Naive B cell (primary cell): ENCODE results near the gene FOXK1. TPM values are rescaled to one million over a fixed set of nuclear protein-coding genes. Genes with fewer than 3 reads are reported as not detected.

ENCODE experiments used
- ATAC-seq, 2 donors: fragments of 150-1000 bp; cut with Tn5 transposase; 2 replicates each; pipeline ENCODE4 v1.10.0; 2021; ENCODE audit warnings: low read depth in 2 of 2, mild to moderate bottlenecking in 2 of 2, moderate library complexity in 2 of 2
- DNase-seq: peaks from one replicate; pipeline ENCODE4 v3.0.0; 2022
- H3K27ac Mint-ChIP-seq, 6 donors: one replicate each; pipeline ENCODE4 v1.8.0; 2020 to 2022; ENCODE audit warnings: mild to moderate bottlenecking in 6 of 6, mixed read lengths in 6 of 6, moderate library complexity in 5 of 6, inconsistent platforms in 2 of 6
- H3K27me3 Mint-ChIP-seq, 3 donors: one replicate each; pipeline ENCODE4 v1.8.0; 2021 to 2022; ENCODE audit warnings: mixed read lengths in 3 of 3, mild to moderate bottlenecking in 1 of 3
- H3K36me3 Mint-ChIP-seq, 2 donors: one replicate each; pipeline ENCODE4 v1.8.0; 2020 to 2022; ENCODE audit warnings: mixed read lengths in 2 of 2, inconsistent platforms in 1 of 2, mild to moderate bottlenecking in 1 of 2
- H3K4me1 Mint-ChIP-seq, 3 donors: one replicate each; pipeline ENCODE4 v1.8.0; 2020 to 2022; ENCODE audit warnings: mixed read lengths in 3 of 3, inconsistent platforms in 1 of 3, mild to moderate bottlenecking in 1 of 3, moderate library complexity in 1 of 3
- H3K4me3 Mint-ChIP-seq, 8 donors: one replicate each; pipeline ENCODE4 v1.8.0; 2020 to 2022; ENCODE audit warnings: mild to moderate bottlenecking in 8 of 8, mixed read lengths in 8 of 8, moderate library complexity in 8 of 8, inconsistent platforms in 2 of 8
- H3K9me3 Mint-ChIP-seq, 7 donors: one replicate each; pipeline ENCODE4 v1.8.0; 2020 to 2022; ENCODE audit warnings: mixed read lengths in 7 of 7, mild to moderate bottlenecking in 5 of 7, inconsistent platforms in 2 of 7, moderate library complexity in 1 of 7
- polyA plus RNA-seq, 6 donors: library from polyadenylated mRNA; unstranded; fragments of 300-500 nt; fragmentation: Illumina TruSeq; gene quantifications; one replicate each; pipeline ENCODE4 v1.2.3, GENCODE V29; 2021; ENCODE audit warnings: low read depth in 6 of 6

Gene FOXK1
- polyA plus RNA-seq, 6 donors from 2014 or later, result 0.92 to 3.1 (median 1.8) TPM

DNA sequence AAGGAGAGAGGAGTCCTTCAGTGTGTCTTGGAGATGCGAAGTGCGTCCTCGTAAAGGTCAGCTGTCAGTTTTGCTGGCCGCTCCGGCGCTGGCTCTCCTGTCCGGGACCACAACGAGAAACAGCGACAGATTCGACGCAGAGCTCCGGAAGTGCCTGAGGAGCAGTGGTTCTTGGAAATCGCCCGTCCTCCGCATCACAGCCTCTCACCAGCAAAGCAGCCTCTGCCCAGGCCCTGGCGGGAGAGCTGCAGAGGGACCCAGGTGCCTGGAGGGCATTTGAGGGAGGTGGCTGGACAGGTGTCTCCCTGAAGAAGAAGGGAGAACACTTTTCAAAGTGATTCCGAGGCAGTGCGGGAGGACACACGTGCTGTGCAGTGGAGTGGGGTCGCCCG lies 81.7 kb downstream of the FOXK1 start:
- DNase-seq, result no peak
- peaks cover 0 to 5% of the 10 kb centered on the region in 2 donors for H3K36me3 Mint-ChIP-seq
- H3K27ac Mint-ChIP-seq, result peak overlapping the region in 1 of 6 donors; percentile 44
- H3K4me3 Mint-ChIP-seq, result no peak overlapping the region
- H3K9me3 Mint-ChIP-seq, result no peaks in the 10 kb centered on the region
- no peaks in the 10 kb centered on the region for H3K4me1 Mint-ChIP-seq
- no peak for ATAC-seq
- no peaks in the 10 kb centered on the region for H3K27me3 Mint-ChIP-seq

DNA sequence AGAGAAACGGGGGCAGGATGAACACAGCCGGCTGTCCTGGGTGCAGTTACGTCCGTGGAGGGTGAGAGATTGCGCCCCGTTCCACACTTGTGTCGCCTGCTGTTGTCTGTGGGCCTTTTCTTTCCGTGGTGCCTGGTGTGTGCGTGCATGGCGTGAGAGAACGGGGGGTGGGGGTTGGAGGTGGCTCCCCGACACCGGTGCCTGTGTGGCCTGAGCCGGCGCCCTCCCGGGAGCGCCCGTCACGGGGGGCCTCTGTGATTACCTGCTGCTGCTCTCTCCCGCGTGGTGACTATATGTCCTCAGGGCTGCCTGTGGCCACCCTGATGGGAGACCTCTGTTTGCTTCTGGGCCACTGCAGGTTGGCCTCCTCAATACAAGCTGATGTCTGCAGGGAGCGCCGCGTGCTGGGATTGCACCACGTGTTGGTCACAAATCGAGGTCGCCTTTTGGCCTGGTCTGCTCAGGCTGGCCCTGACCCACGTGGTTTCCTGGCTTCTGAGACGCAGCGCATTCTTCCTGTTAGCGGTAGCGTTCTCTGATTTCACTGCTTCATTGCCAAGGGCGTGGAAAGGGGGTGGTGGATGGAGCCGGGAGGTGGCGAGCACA lies 82.4 kb downstream of the FOXK1 start:
- no peak for DNase-seq
- H3K27ac Mint-ChIP-seq, result peak overlapping the region in 1 of 6 donors; percentile 86
- ATAC-seq, result no peak
- H3K4me1 Mint-ChIP-seq, result peaks cover 0 to under 1% (median 0%) of the 10 kb centered on the region in 3 donors
- H3K9me3 Mint-ChIP-seq, result no peaks in the 10 kb centered on the region
- no peak overlapping the region for H3K4me3 Mint-ChIP-seq
- H3K27me3 Mint-ChIP-seq, result no peaks in the 10 kb centered on the region
- H3K36me3 Mint-ChIP-seq, result peaks cover 0 to 5% of the 10 kb centered on the region in 2 donors

DNA sequence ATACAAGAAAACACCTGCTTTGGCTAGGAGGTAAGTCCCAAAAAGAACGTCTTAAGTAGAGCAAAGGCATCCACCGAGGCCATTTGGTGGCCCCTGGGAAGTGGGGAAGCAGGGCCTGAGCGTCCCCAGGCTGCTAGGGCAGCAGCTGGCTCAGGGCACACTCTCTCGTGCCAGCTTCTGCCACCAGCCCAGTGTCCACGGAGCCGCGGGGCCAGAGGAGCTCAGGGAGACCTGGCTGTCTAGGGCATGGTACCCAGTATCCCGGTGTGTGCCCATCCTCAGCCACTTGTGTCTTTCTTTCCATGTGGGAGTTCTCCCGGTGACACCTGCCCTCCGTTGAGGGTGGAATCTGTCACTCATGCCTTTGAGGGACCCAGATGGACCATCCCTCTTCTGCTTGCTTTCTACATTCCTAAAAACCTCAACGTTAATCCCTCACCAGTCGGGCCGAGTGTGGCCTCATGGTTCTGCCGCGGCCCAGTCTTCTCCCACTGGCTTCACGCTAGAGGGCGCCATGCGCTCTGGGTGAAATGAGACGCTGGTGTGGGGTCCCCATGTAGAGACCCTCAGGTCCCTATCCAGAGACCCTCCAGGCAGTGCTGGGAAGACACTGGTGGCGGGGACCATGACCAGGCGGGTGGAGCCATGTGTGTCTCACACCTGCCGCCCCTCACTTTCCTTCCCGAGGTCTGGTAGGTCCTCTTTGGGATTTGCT lies 83.8 kb downstream of the FOXK1 start:
- Mint-ChIP-seq H3K27ac (peak overlapping the region in 1 of 6 donors; percentile 76), H3K36me3 (no peaks in the 10 kb centered on the region), H3K4me1 (peaks cover 0 to 5% (median 4%) of the 10 kb centered on the region in 3 donors), H3K9me3 (no peaks in the 10 kb centered on the region), H3K4me3 (no peak overlapping the region), H3K27me3 (no peaks in the 10 kb centered on the region)
- DNase-seq, result no peak
- ATAC-seq, result no peak

DNA sequence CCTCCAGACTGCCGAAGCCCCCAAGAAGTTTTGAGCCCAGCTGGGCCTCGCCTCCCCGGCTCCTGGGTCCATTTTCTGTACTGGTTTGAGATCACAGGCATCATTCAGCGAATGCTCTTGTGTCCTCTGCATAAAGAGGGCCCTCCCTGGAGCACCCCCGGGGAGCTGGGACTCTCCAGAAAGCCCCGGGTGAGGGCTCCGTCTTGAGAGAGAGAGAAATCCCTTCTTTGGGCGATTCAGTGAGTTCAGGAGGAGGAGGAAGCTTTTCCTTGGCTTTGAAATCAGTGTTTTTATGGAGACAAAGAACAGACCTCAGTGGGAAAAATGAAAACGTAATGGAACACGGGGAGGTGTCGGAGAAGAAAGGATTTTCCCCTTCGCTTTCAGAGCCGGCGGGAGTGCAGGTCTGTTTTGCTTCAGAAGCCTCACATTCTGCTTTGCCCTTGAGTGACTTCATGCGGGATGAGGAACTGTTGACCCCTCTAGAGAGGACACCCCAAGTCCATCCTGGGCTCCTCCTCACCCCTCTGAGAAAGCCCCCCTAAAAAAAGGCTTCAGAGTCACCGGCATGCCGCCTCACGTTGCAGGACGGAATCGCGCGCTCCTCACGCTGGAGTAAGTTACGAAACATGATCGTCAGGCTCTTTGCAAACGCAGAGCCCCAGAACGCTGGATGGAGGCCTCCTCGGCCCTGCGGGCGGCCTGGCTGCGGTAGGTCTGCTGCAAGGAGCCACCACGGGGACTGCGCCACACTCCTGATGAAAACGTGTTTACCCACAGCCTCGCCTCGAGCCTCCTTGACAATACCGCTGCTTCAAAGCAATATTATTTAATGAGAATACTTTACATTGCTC lies 84.8 kb downstream of the FOXK1 start:
- Mint-ChIP-seq H3K36me3 (no peaks in the 10 kb centered on the region), H3K27me3 (no peaks in the 10 kb centered on the region)

DNA sequence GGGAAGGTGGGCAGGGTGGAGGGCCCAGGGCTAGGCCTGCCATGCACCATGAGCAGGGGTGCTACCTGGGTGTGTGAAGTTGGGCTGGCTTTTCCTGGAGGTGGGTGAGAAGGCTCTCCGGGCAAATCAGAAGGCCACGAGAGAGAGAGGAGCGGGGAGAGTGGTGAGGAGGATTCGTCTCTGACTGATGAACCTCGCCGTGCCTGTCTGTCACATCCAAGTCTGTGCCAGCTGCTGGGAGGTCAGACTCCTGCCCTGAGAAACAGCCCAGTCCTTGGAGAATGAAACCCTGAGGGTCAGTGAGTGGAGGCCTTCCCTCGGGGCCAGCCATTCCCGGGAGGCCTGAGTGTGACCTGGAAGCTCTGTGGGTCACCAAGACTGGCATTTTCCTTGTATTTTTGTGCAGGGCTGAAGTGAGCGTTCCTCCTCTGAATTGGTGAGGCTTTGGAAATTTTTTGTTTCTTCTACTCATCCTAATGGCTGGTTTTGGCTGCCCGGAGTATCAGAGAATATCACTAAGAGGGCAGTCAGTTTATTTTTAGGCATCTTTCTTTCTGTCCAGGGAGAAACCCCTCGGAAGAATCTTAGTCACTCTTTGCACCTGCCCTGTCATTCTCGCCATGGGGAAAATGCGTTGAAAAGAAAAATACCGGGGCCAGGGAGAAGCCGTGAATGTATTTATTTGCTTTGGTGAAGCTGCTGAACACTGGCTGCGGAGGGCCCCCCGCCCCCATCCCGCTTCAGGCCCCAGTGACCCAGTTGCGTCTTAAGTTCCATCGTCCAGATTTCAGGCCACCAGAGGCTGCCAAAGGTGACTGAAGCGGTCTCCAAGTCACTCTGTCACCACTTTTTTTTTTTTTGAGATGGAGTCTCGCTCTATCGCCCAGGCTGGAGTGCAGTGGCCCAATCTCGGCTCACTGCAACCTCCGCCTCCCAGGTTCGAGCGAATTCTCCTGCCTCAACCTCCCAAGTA lies 86.8 kb downstream of the FOXK1 start:
- no peak for ATAC-seq
- peak overlapping the region in 4 of 6 donors; percentile 7 to 87 (median 80) for H3K27ac Mint-ChIP-seq

More for the DNA sequence above, 84.8 kb downstream of the FOXK1 start:
- no peak for DNase-seq
- H3K9me3 Mint-ChIP-seq, result no peaks in the 10 kb centered on the region
- ATAC-seq, result no peak
- peak overlapping the region in 3 of 6 donors; percentile 26 to 72 (median 44) for H3K27ac Mint-ChIP-seq
- H3K4me1 Mint-ChIP-seq, result peaks cover 0 to 5% (median 4%) of the 10 kb centered on the region in 3 donors
- H3K4me3 Mint-ChIP-seq, result peak overlapping the region in 1 of 8 donors; percentile 40

DNA sequence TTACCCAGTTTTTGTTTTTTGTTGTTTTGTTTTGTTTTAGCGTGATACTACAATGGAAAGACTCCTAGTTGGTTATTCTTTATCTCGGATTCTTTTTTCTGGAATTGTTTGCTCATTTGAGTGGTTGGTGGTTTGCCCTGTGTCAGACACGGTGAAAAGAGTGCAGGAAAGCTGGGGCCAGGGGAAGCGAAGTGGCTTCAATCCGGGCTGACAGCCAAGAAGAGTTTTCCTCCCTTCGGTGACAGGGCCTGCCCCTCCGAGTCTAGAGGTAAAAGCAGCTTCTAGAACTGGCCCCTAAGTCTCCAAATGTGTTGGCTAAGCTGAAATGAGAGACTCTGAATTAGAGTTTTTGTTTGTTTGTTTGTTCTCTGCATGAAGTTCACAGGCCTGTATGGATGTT lies 87.7 kb downstream of the FOXK1 start:
- Mint-ChIP-seq H3K4me3 (no peak overlapping the region), H3K36me3 (no peaks in the 10 kb centered on the region), H3K27me3 (no peaks in the 10 kb centered on the region), H3K9me3 (no peaks in the 10 kb centered on the region), H3K4me1 (peaks cover 9 to 15% (median 12%) of the 10 kb centered on the region in 3 donors), H3K27ac (peak overlapping the region in 3 of 6 donors; percentile 82 to 86 (median 84))
- no peak for ATAC-seq
- DNase-seq, result no peak

More for the DNA sequence above, 86.8 kb downstream of the FOXK1 start:
- no peaks in the 10 kb centered on the region for H3K27me3 Mint-ChIP-seq
- H3K4me1 Mint-ChIP-seq, result peaks cover under 1 to 7% (median 5%) of the 10 kb centered on the region in 3 donors
- no peaks in the 10 kb centered on the region for H3K9me3 Mint-ChIP-seq
- no peak for DNase-seq
- H3K4me3 Mint-ChIP-seq, result peak overlapping the region in 1 of 8 donors; percentile 59
- H3K36me3 Mint-ChIP-seq, result no peaks in the 10 kb centered on the region

DNA sequence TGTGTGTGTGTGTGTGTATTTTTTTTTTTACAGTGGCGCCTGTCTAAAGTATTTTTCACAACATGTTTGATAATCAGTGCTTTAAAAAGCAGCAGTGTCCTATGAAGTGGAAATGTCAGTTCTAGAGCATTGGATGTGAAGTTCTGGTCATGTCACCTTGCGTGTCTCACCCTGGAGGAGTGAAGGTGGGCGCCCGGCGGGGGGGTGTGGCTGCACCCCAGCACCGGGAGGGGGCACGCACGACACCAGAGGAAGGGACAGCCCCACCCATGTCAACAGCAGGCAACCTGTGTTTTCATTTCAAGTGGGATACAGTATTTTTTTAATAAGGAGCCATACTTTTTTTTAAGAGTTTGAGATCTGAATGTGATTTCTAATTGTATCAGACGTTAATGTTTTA lies 88.8 kb downstream of the FOXK1 start:
- Mint-ChIP-seq H3K27me3 (no peaks in the 10 kb centered on the region), H3K4me1 (peaks cover 19 to 23% (median 21%) of the 10 kb centered on the region in 3 donors), H3K4me3 (no peak overlapping the region), H3K36me3 (peaks cover 0 to 5% of the 10 kb centered on the region in 2 donors), H3K9me3 (no peaks in the 10 kb centered on the region), H3K27ac (peak overlapping the region in 1 of 6 donors; percentile 52)
- DNase-seq, result no peak
- ATAC-seq, result no peak

DNA sequence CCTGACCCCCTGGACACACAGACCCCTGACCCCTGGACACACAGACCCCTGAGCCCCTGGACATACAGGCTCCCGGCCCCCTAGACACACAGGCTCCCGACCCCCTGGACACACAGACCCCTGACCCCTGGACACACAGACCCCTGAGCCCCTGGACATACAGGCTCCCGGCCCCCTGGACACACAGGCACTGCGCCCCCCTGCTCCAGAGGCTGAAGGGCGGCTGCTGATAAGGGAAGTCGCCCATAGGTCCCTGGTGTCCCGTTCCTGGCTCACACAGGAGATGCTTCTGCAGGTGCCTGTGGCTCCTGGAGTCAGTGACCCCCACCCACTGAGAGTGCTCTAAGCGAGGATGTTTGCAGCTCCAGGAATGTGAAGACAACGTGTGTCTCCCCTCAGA lies 89.6 kb downstream of the FOXK1 start:
- peaks cover 24 to 30% (median 27%) of the 10 kb centered on the region in 3 donors for H3K4me1 Mint-ChIP-seq
- no peak overlapping the region for H3K4me3 Mint-ChIP-seq
- no peak overlapping the region for H3K27ac Mint-ChIP-seq
- H3K9me3 Mint-ChIP-seq, result no peaks in the 10 kb centered on the region
- no peaks in the 10 kb centered on the region for H3K27me3 Mint-ChIP-seq
- DNase-seq, result no peak
- peaks cover 0 to 5% of the 10 kb centered on the region in 2 donors for H3K36me3 Mint-ChIP-seq
- no peak for ATAC-seq

DNA sequence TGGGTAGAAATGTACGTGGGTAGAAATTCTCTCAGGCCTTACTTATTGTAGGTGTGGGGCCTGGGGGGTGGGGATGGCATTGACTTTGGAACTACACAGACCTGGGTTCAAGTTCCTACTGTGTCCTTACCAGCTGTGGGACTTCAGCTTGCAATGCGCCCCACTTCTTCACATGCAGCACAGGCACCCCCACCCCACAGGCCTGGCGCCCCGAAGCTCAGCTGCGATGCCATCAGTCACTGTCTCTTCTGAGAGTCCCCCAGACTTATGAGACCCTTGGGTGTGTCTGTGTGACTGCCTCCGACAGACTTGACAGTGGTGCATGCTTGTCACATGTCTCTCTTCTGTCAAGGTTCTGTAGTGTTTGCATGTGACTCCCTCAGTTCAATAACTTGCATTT lies 90.2 kb downstream of the FOXK1 start:
- Mint-ChIP-seq H3K4me3 (peak overlapping the region in 1 of 8 donors; percentile 27), H3K9me3 (no peaks in the 10 kb centered on the region), H3K36me3 (peaks cover 0 to 5% of the 10 kb centered on the region in 2 donors), H3K27me3 (no peaks in the 10 kb centered on the region), H3K4me1 (peaks cover 29 to 34% (median 30%) of the 10 kb centered on the region in 3 donors), H3K27ac (no peak overlapping the region)
- ATAC-seq, result no peak
- DNase-seq, result no peak

DNA sequence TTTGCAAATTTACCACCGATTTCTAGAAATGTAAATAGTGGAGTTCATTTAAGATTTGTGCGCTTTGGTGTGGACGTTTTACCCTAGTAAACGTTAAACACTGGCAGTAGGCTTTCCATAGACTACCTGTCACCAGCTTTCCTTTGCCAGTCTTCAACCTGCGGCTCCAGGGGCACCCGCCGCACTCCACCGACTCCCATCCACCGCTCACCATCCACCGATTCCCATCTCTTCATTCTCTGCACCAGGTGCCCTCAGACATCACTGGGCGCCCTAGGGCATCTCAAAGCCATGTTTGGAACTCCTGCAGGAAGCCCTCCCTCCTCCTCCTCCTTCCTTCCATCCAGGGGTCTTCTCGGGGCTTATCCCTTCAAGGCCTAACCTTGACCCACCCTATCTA lies 91.9 kb downstream of the FOXK1 start:
- Mint-ChIP-seq H3K27me3 (no peaks in the 10 kb centered on the region), H3K27ac (peak overlapping the region; percentile 98 to 100 (median 100)), H3K9me3 (no peaks in the 10 kb centered on the region), H3K36me3 (peaks cover 0 to 5% of the 10 kb centered on the region in 2 donors), H3K4me1 (peaks cover 35 to 46% (median 42%) of the 10 kb centered on the region in 3 donors), H3K4me3 (peak overlapping the region; percentile 96 to 99 (median 98))
- ATAC-seq (no peak), DNase-seq (no peak)

DNA sequence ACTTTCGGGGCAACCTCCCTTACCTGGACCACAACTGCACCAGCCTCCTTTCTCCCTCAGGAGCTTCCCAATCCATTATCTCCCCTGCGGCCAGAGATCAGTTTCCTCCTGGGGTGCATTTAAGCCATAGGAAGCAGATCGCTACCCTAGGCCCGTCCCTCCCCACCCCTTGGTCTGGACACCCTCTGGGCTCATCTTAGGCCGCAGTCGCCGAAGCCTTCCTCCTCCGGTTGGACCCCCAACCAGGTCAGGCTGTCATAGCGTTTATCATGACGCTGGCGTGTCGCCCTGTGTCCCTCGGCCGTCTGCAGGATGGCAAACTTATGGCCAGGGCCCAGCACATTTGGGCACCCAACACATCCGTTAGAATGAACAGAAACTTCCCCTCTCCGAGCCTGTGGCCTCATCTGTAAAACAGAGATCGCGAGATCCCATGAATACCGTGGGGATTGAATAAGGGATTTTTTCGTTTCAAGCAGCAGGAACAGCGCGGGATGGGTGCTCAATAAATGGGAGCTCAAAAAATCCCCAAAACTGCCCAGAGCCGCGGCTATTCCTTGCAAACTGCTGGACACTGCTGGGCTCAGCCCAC lies 92.7 kb downstream of the FOXK1 start:
- Mint-ChIP-seq H3K4me1 (peaks cover 32 to 46% (median 42%) of the 10 kb centered on the region in 3 donors), H3K4me3 (peak overlapping the region; percentile 96 to 99 (median 98)), H3K36me3 (peaks cover 0 to 5% of the 10 kb centered on the region in 2 donors)

DNA sequence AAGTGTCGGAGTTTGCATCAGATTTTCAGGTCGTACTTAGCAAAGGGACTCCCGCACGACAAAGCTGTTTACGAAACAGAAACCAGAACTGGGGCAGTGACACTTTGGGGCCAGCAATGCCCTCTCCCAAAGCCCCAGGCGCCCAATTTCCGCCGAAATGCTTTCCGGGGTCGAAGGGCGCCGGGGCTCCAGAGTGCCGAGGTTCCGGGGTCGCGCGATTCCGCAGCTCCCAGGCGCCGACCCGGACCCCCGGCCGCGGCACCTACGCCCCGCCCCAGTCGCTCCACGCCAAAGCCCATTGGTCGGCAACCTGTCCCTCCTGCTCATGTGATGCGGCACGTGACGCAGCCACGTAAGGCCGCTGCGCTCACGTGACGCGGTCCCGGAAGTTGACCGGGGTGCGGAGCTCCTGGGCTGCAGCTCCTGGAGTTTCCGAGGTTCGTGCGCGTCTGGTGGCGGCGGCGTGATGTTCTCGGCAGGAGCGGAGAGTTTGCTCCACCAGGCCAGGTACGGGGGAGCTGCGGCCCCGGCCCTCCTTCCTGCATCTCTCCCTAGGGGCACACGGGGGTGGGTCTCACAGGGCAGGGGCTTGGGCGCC lies 93.3 kb downstream of the FOXK1 start, which contains the start of gene AP5Z1:
TSS of gene AP5Z1 (plus strand) at position 374 of the 598 bp plus-strand sequence. CDS start at position 467, 93 bp downstream.
- H3K9me3 Mint-ChIP-seq, result no peaks in the 10 kb centered on the region
- H3K36me3 Mint-ChIP-seq, result peaks cover 0 to 5% of the 10 kb centered on the region in 2 donors
- ATAC-seq, result peak; percentile 87 to 88
- no peaks in the 10 kb centered on the region for H3K27me3 Mint-ChIP-seq
- H3K4me3 Mint-ChIP-seq, result peak within 1 kb of the TSS; percentile 96 to 99 (median 98)
- peak within 1 kb of the TSS; percentile 98 to 100 (median 100) for H3K27ac Mint-ChIP-seq
- H3K4me1 Mint-ChIP-seq, result peaks cover 31 to 45% (median 45%) of the 10 kb centered on the region in 3 donors
- peak; percentile 95 for DNase-seq

More for the DNA sequence above, 92.7 kb downstream of the FOXK1 start:
- Mint-ChIP-seq H3K9me3 (no peaks in the 10 kb centered on the region), H3K27ac (peak overlapping the region; percentile 98 to 100 (median 100)), H3K27me3 (no peaks in the 10 kb centered on the region)
- no peak for DNase-seq
- peak; percentile 25 to 30 for ATAC-seq
